ENCODE measurements around the gene APOC4. TPM values are rescaled to one million over a fixed set of nuclear protein-coding genes. Genes with fewer than 3 reads are reported as not detected.
"Not testable (repeated sequence)": the region's sequence is repeated elsewhere in the genome, so short reads cannot be mapped to it uniquely, and the experiment has no call there.

Gene APOC4
- total and polyA plus RNA-seq, 2 experiments from 2014 or later, result not detected

DNA sequence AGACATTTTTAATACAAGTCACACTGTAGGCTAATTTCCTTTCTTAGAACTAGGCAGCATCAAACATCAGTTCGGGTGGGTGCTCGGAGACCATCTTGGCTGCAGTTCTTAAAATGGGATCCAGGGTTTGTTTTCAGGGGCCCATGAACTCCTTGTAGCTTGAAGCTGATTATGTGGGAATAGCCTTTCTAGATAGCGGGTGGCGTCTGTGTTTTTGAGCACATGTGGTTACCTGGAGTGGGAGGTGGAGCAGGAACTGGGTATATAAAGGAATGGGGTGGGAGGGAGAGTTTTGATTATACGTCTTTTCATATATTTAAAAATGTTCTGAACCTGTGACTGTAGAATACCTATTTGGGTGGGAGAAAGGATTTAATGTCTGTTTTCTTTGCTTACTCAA, 26.1 kb downstream of the APOC4 start:
- Histone ChIP-seq H3F3A (ENCODE audit: insufficient read depth) (no peaks in the 10 kb centered on the region), H3K27me3 (replicated peaks; ENCODE audit: insufficient read depth) (no peaks in the 10 kb centered on the region), H3K36me3 (ENCODE audit: low read depth) (0 out of 2 replicates have a peak, but pooled peaks cover 7% of the 10 kb centered on the region), H3K79me2 (ENCODE audit: insufficient read depth) (peaks cover 62% of the 10 kb centered on the region), H3K4me2 (ENCODE audit: unreplicated experiment) (no peak overlapping the region), H3K9me3 (ENCODE audit: low read depth) (no peaks in the 10 kb centered on the region), H4K20me1 (ENCODE audit: insufficient read depth) (no peaks in the 10 kb centered on the region), H3K27ac (no peak overlapping the region), H2AFZ (no peak overlapping the region), H3K4me3 (no peak overlapping the region), H3K9me2 (ENCODE audit: insufficient read depth) (no peaks in the 10 kb centered on the region), H3K9ac (no peak overlapping the region), H3K4me1 (ENCODE audit: insufficient read depth) (no peaks in the 10 kb centered on the region)
- in situ Hi-C loops (cut with MboI), result no loop called here
- DNase-seq, result no peak
- TF ChIP-seq EZH2phosphoT487 (IDR thresholded peaks at IDR 0.05; ENCODE audit: insufficient read depth, low read depth) (no peak), EZH2 (IDR thresholded peaks at IDR 0.05; ENCODE audit: insufficient read depth, poor library complexity, severe bottlenecking) (no peak)
- 96 to 98% methylated on average over 5 of the region's 5 CpGs for WGBS, 2 experiments (ENCODE audit: low coverage in 1 of 2, low lambda C conversion rate in 2 of 2, missing lambda C conversion rate in 2 of 2)

- no peaks in the 10 kb centered on the region for H3K9me3 ChIP-seq (ENCODE audit: low read depth)
- TF ChIP-seq EZH2phosphoT487 (IDR thresholded peaks at IDR 0.05; ENCODE audit: insufficient read depth, low read depth), result no peak
- TF ChIP-seq EZH2 (IDR thresholded peaks at IDR 0.05; ENCODE audit: insufficient read depth, poor library complexity, severe bottlenecking), result no peak
- H3K36me3 ChIP-seq (ENCODE audit: low read depth), result 0 out of 2 replicates have a peak, but pooled peaks cover 7% of the 10 kb centered on the region
- no peak overlapping the region for H3K4me2 ChIP-seq (ENCODE audit: unreplicated experiment)
- no peak overlapping the region for H3K27ac ChIP-seq
- no peaks in the 10 kb centered on the region for H4K20me1 ChIP-seq (ENCODE audit: insufficient read depth)
- peaks cover 59% of the 10 kb centered on the region for H3K79me2 ChIP-seq (ENCODE audit: insufficient read depth)
- H3F3A ChIP-seq (ENCODE audit: insufficient read depth), result no peaks in the 10 kb centered on the region
- no peaks in the 10 kb centered on the region for H3K9me2 ChIP-seq (ENCODE audit: insufficient read depth)
- no peak for DNase-seq
- H3K9ac ChIP-seq, result no peak overlapping the region
- H2AFZ ChIP-seq, result no peak overlapping the region
- in situ Hi-C loops (cut with MboI), result no loop called here
- no peaks in the 10 kb centered on the region for H3K27me3 ChIP-seq (replicated peaks; ENCODE audit: insufficient read depth)
- H3K4me3 ChIP-seq, result no peak overlapping the region
- 88 to 89% methylated on average over 4 of the region's 4 CpGs for WGBS, 2 experiments (ENCODE audit: low coverage in 1 of 2, low lambda C conversion rate in 2 of 2, missing lambda C conversion rate in 2 of 2)
- H3K4me1 ChIP-seq (ENCODE audit: insufficient read depth), result no peaks in the 10 kb centered on the region
These were observed 26.6 kb downstream of the APOC4 start for GRCh38 chr19:44968670-44969069.

GRCh38 chr19:44969437-44969836, 27.4 kb downstream of the APOC4 start:
- WGBS, 2 experiments (ENCODE audit: low coverage in 1 of 2, low lambda C conversion rate in 2 of 2, missing lambda C conversion rate in 2 of 2), result 94 to 100% methylated on average over 3 to 5 of the region's 5 CpGs
- in situ Hi-C loops (cut with MboI), result no loop called here
- no peak for DNase-seq
- H3K9ac ChIP-seq, result no peak overlapping the region
- no peaks in the 10 kb centered on the region for H3F3A ChIP-seq (ENCODE audit: insufficient read depth)
- TF ChIP-seq EZH2phosphoT487 (IDR thresholded peaks at IDR 0.05; ENCODE audit: insufficient read depth, low read depth) (no peak), EZH2 (IDR thresholded peaks at IDR 0.05; ENCODE audit: insufficient read depth, poor library complexity, severe bottlenecking) (no peak)
- no peaks in the 10 kb centered on the region for H3K27me3 ChIP-seq (replicated peaks; ENCODE audit: insufficient read depth)
- no peak overlapping the region for H3K4me2 ChIP-seq (ENCODE audit: unreplicated experiment)
- H3K9me3 ChIP-seq (ENCODE audit: low read depth), result no peaks in the 10 kb centered on the region
- no peak overlapping the region for H3K27ac ChIP-seq
- no peaks in the 10 kb centered on the region for H3K4me1 ChIP-seq (ENCODE audit: insufficient read depth)
- peaks cover 55% of the 10 kb centered on the region for H3K79me2 ChIP-seq (ENCODE audit: insufficient read depth)
- no peaks in the 10 kb centered on the region for H4K20me1 ChIP-seq (ENCODE audit: insufficient read depth)
- no peak overlapping the region for H2AFZ ChIP-seq
- no peaks in the 10 kb centered on the region for H3K9me2 ChIP-seq (ENCODE audit: insufficient read depth)
- H3K4me3 ChIP-seq, result no peak overlapping the region
- H3K36me3 ChIP-seq (ENCODE audit: low read depth), result 0 out of 2 replicates have a peak, but pooled peaks cover 6% of the 10 kb centered on the region

DNA sequence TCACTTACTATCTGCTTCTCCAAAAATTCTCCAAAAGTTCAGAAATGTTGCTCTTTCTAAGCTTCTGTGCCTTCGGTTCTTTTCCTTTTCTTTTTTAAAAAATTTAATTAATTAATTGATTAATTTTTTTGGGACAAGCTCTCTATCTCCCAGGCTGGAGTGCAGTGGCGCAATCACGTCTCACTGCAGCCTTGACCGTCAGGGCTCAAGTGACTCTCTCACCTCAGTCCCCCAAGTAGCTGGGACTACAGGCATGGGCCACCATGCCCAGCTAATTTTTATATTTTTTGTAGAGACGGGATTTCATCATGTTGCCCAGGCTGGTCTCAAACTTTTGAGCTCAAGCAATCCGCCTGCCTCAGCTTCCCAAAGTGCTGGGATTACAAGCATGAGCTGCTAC, 29.4 kb downstream of the APOC4 start:
- DNase-seq; H3K9me2 ChIP-seq (ENCODE audit: insufficient read depth); H2AFZ ChIP-seq; H3F3A ChIP-seq (ENCODE audit: insufficient read depth); H3K9ac ChIP-seq; H3K36me3 ChIP-seq (ENCODE audit: low read depth); H4K20me1 ChIP-seq (ENCODE audit: insufficient read depth); H3K4me2 ChIP-seq (ENCODE audit: unreplicated experiment); H3K27ac ChIP-seq; in situ Hi-C loops (cut with MboI); H3K9me3 ChIP-seq (ENCODE audit: low read depth); H3K4me1 ChIP-seq (ENCODE audit: insufficient read depth); H3K27me3 ChIP-seq (replicated peaks; ENCODE audit: insufficient read depth); H3K4me3 ChIP-seq: not testable (repeated sequence)
- WGBS, 2 experiments (ENCODE audit: low coverage in 1 of 2, low lambda C conversion rate in 2 of 2, missing lambda C conversion rate in 2 of 2), result 69 to 72% methylated on average over 6 of the region's 6 CpGs
- H3K79me2 ChIP-seq (ENCODE audit: insufficient read depth), result peaks cover 41% of the 10 kb centered on the region

DNA sequence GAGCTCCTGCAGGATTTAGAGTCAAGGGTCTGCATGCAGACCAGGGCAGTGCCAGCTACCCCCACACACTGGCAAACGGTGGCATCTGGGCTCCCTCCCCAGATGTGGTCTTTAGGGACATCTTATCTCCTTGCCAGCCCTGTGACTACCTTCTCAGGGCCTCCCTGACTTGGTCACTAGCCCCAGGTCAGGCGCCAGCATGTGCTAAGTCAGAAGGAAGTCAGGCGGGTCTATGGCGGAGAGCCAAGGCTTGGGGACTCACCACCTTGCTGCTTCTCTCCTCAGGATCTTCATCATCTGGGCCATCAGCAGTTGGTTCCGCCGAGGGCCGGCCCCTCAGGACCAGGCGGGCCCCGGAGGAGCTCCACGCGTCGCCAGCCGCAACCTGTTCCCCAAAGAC, 30.8 kb downstream of the APOC4 start:
- Histone ChIP-seq H3K27ac (no peak overlapping the region), H3K79me2 (ENCODE audit: insufficient read depth) (peaks cover 36% of the 10 kb centered on the region), H3K36me3 (ENCODE audit: low read depth) (peaks cover 11% of the 10 kb centered on the region; the same call in 1 of the 2 replicates), H3F3A (ENCODE audit: insufficient read depth) (no peaks in the 10 kb centered on the region), H3K4me2 (ENCODE audit: unreplicated experiment) (no peak overlapping the region), H3K9me3 (ENCODE audit: low read depth) (no peaks in the 10 kb centered on the region), H3K9me2 (ENCODE audit: insufficient read depth) (no peaks in the 10 kb centered on the region), H3K4me3 (no peak overlapping the region), H3K9ac (no peak overlapping the region), H4K20me1 (ENCODE audit: insufficient read depth) (no peaks in the 10 kb centered on the region), H3K27me3 (replicated peaks; ENCODE audit: insufficient read depth) (no peaks in the 10 kb centered on the region), H2AFZ (no peak overlapping the region), H3K4me1 (ENCODE audit: insufficient read depth) (no peaks in the 10 kb centered on the region)
- DNase-seq, result no peak
- TF ChIP-seq EZH2 (IDR thresholded peaks at IDR 0.05; ENCODE audit: insufficient read depth, poor library complexity, severe bottlenecking) (no peak), EZH2phosphoT487 (IDR thresholded peaks at IDR 0.05; ENCODE audit: insufficient read depth, low read depth) (no peak)
- WGBS, 2 experiments (ENCODE audit: low coverage in 1 of 2, low lambda C conversion rate in 2 of 2, missing lambda C conversion rate in 2 of 2), result 93 to 94% methylated on average over 11 to 13 of the region's 13 CpGs
- in situ Hi-C loops (cut with MboI), result no loop called here
